ENCODE results near the gene POLR2J.
"Not testable (repeated sequence)": the region's sequence is repeated elsewhere in the genome, so short reads cannot be mapped to it uniquely, and the experiment has no call there.

The POLR2J gene

DNA sequence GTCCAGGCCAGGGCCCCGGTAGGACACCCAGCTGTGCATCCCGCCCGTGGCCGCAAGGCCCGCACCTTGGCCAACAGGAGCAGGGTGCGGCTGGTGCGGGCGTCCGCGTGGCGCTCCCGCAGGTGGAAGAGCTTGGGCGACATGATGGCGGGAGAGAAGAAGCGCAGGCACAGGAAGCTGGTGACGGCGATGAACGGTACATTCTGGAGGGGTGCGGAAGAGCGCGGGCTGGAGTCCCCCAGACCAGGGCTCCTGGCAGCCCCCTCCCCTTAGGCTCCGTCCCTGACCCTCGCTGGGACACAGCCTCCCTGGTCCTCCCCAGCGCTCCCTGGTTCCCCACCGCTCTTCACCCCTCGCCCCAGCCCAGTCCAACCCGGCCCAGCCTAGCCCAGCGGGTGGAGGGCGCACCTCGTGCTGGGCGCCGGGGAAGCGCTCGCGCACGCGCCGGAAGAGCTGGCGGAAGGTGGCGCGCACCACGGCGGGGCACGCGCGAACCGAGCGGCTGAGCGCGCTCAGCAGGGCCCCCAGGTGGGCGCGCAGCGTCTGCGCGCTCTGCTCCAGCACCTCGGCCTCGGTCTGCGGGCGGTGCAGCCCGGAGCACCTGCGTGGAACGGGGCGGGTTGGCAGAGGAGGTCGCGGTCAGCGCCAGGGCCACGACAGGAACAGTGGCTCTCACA lies 15.9 kb upstream of the POLR2J start:
- not testable (repeated sequence) for DNase-seq

DNA sequence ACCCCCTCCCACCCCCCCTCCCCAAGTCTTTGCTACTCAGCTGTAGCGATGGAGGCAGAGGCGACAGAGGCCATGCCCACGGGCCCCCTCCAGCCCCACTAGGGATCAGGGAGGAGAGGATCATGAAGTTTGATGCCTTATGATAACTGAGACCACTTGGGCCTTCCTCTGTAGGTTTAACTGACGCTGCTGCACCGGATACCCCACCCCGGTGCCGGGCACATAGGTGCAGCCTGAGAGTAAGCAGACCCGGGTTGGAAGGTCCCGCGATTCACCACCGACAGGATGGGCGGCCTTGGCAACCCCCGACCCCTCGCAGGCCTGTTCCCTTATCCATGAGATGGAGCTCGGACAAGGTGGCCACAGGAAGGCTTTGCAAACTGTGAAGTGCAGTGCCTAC lies 15.3 kb upstream of the POLR2J start:
- not testable (repeated sequence) for DNase-seq

DNA sequence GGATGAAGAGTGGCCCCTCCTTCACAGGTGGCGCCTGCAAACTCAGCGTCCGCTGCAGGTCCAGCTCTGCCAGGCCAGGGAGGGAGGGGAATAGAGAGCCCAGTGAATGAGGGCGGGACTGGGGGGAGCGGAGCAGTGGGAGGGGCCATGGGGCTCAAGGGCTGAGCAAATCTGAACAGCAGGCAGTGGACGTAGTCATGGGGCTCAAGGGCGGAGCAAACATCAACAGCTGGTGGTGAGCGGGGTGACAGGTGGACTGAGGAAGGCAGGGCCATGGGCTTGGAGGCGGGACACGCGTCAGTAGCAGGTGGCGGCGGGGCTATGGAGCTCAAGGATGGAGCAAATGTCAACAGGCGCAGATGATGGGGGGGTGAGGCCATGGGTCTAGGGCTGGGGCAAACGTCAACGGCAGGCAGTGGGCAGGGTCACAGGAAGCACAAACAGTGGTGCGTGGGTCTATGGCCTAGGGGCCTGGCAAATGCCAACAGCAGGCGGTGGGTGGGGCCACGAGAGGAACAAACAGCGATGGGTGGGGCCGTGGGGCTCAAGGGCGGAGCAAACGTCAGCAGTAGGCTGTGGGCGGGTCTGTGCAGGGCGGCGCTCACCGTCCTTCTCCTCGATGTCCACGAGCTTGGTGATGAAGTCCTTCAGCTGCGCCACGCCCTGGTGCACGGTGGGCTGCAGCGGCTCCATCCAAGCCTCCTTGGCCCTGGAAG lies 14.7 kb upstream of the POLR2J start:
- not testable (repeated sequence) for DNase-seq

DNA sequence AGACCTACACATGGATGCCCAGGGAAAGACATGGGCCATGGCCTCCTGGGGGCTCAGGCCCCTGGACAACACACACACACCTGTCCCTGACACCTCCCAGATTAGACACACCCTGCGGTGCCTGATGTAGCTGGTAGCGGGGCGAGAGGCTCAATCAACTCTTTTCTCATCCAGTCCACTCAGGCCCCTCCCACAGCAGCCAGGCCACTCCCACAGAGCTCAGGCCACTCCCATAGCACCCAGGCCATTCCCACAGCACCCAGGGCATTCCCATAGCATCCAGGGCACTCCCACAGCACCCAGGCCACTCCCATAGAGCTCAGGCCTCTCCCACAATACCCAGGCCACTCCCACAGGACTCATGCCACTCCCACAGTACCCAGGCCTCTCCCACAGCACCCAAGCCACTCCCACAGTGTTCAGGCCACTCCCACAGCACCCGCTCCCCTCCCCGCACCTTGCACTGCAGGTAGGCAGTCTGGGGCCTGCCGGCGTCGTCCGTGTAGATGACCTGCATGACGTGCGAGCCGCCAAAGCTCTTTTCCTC lies 11.9 kb upstream of the POLR2J start:
- not testable (repeated sequence) for DNase-seq

DNA sequence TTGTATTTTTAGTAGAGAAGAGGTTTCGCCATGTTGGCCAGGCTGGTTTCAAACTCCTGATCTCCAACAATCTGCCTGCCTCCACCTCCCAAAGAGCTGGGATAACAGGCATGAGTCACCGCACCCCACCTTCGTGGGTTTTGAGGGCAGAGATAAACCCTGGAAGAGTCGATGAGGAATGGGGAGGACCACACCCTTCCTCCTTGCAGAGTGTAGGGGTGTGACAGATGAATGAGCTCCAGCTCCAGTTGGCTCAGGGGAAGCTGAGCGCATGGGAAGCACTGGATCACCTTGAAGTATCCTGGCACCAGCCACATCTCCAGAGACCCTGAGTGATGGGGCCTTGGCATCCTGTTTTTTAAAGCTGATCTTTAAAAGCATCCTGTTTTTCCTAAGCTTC lies 5.6 kb upstream of the POLR2J start:
- DNase-seq, result not testable (repeated sequence)

DNA sequence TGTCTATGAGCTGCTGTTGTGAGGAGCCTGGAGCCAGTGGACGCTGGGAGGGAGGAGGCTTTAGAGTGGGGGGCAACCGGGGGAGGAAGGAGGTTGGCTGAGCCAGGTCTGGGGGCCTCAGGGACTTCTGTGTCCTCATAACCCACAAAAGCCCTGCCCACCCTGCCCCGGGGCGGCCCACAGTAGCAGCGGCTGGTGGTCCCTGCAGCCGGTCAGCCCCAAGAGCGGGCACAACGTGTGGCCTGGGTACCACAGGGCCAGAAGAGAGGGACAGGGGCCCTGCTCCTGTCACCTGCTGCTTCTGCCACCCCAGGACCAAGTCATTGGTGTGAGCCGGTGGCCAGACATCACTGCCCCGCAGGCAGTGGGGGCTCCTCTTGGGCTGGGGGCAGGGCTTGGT lies 3.2 kb upstream of the POLR2J start:
- DNase-seq, result not testable (repeated sequence)

DNA sequence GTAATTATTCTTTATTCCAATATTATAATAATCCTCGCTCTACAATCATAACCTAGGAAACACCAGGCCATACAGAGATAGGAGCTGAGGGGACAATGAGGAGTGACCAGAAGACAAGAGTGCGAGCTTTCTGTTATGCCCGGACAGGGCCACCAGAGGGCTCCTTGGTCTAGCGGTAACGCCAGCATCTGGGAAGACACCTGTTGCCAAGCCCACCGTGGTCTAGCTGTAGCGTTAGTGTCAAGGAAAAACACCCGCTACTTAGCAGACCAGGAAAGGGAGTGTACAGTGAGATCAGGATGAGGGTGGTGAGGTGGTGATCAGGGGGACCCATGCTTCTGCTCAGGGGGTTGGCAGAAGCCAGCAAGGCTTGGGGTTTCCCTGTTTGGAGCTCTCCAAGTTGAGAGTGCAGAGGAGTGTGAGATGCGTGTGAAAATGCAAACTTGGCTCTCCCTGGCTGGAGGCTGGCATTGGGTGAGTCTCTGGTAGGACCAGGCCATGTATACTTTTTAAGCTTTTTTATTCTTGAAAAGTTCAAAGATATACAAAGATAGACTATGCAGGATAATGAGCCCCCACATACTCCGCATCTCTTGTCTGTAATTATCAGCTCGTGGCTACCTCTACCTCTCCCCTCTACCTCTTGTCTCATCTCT lies 1.4 kb upstream of the POLR2J start:
- DNase-seq, result not testable (repeated sequence)

DNA sequence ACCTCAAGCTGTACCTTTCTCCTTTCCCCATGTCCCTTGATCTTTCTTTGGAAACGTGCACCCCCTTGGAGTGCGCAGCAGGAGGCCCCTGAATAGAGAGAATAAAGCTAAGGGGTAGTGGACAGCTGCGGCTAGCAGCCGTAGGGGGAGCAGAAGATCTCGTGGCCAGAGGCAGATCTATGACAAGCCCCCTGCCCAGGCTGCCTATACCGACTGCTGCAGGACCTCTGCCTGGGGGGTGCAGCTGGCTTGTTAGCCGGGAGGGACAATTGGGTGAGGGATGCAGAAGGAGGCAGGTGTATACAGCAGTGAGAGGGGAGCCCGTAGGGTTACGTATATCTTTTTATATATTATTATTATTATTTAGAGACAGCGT lies 475 bp upstream of the POLR2J start:
- DNase-seq, result not testable (repeated sequence)

DNA sequence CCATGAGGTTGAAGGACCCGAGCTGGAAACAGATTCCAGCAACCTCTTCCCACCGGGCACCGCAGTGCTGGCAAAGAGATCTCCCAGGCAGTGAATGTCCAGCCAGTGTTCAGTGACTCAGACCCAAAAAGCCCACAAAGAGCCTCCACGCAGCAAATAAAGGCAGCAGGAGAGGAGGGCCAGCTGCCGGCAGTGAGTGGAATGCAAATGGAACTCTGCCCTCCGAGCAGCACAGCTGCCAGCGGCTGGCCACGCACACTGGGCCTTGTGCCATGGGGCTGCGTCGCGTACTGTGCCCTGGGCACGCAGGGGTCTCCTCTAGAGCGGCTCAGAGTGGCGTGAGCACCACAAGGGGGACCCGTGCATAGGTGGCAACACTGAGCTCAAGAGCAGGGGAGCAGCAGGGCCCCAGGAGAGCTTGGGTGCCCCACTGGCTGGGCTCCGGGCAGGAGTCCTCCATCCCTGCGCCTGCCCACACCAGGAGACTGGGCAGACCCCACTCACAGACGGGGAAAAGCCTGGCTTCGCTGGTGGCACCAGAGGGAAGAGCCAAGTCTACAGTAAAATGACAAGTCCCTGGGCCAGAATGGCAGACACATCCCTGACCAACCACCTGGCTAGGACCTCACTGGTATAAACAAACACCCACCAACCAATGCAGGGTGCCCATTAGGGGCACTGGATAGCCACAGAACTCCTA lies 3.8 kb downstream of the POLR2J start:
- DNase-seq, result not testable (repeated sequence)

DNA sequence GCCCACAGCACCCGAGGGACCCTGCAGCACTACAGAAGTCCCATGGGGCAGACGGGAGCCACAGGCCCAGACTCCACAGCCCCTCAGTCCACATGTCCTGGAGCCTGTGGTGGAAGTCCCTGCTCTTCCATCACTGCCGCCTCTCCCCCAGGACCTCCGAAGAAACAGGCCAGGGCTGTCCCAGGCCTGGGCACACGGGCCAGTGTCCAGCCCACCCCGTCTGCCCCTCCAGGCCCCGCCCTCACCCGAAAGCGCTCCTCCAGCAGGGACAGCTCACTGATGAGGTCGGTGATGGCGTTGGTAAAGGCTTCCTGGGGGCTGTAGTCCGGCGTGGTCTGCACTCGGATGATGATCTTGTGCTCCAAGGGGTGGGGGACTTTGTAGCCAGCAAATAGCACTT lies 4.6 kb downstream of the POLR2J start:
- DNase-seq, result not testable (repeated sequence)

DNA sequence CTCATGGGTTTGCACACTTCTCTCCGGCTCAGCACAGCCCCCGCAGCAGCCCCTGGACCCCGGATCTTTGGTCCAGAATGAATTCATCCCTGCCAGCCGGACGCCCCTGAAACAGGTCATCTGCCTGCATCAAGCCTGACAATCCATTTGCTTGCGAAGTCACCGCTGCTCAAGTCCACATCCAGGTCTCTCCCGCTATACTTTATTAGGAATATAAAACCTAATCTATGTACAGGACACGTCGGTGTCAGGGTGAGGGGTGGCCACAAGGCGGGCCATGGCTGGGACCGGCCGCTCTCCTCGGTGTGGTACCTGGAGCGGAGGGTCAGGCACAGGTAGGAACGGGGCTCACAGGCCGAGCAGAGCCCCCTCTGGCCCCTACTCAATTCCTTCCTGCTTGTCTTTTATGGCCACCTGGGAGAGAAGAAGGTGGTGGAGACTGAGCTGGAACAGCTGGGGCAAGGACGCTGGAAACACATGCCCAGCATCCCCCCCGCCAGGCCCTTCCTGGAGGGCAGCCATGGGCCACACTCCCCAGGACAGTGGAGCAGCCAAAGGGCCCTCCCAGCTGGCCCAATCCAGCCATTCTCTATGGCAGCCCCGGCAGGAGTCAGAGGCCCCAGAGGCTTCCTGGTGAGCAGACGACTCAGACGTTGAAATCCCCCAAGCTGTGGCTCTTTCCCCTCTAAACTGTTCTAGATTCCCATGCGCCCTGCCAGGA lies 5.3 kb downstream of the POLR2J start:
- no peak for DNase-seq

DNA sequence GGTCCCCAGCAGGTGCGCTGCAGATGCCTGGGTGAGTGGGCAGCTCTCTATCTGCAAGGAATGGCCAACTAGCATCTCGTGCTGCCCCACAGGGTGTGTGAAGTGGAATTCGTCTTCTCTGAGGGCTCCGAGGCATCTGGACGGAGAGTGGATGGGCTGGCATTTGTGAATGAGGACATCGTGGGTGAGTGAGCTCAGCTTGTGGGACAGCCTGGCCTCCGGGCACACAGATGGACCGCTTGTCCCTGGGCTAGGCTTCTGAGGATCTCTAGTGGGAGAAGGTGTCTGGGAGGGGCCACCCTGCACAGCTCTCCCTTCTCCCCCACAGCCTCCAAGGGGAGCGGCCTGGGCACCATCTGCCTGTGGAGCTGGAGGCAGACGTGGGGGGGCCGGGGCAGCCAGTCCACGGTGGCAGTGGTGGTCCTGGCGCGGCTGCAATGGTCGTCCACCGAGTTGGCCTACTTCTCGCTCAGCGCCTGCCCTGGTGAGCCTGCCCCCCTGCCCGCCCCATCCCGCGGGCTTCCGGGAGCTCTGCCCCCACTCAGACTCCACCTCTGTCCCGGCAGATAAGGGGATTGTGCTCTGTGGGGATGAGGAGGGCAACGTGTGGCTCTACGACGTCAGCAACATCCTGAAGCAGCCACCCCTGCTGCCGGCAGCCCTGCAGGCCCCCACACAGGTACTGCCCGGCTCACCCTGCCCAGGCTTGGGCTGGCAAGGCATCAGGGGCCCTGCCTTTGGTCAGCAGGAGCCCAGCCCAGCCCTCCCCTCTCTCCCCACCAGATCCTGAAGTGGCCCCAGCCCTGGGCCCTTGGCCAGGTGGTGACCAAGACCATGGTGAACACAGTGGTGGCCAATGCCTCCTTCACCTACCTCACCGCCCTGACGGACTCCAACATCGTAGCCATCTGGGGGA lies 6.3 kb downstream of the POLR2J start:
- no peak for DNase-seq

DNA sequence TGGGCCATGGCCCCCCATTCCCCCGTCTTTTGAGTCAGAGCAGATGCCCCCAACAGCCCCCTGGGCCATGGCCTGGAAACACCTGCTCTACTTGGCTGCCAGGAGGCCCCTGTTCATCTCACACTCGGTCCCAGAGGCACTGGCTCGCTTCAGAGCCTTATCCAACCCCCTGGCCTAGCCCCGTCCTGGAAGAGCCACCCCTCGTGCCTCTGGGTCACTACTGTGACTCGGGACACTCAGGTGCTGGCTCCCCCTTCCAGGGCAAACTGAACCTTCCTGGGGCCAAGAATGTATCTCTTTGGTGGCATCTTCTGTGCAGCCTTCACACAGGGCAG lies 7.0 kb downstream of the POLR2J start:
- no peak for DNase-seq

DNA sequence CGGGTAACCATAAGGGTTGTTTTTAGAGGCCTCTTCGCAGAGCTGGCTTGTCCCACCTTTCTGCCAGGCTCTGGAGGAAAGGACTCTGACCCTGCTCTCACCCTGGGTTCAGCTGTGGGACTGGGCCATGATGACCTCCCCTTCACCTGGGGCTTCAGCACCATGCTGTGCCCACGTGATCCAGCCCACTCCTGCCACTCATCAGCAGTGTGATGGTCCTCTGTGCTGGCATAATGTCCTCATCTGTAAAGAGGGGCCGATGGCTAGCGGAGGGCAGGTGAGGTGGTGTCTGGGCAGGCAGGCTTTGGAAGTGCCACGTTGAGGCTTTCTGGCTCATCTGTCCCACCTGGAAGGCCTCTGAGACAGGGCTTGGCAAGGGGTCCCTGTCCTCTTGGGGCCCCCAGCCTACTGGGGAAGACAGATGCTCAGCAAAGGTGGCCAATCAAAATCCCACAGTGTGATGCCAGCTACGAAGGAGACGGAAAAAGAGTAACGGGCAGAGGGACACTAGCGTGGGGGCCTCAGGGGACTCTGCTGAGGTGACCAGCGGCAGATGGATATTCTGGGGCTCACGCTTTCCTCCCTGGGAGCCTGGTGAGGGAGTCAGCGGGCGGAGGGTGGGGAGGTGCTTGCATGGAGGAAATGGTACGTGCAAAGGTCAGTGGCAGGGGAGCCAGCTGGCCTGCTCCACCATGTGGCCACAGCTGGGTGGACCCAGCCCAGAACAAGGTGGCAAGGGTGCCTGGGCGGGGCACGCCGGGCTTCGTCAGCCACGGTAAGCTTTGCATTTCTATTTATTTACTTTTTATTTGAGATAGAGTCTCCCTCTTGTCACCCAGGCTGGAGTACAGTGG lies 8.5 kb downstream of the POLR2J start:
- DNase-seq, result no peak

DNA sequence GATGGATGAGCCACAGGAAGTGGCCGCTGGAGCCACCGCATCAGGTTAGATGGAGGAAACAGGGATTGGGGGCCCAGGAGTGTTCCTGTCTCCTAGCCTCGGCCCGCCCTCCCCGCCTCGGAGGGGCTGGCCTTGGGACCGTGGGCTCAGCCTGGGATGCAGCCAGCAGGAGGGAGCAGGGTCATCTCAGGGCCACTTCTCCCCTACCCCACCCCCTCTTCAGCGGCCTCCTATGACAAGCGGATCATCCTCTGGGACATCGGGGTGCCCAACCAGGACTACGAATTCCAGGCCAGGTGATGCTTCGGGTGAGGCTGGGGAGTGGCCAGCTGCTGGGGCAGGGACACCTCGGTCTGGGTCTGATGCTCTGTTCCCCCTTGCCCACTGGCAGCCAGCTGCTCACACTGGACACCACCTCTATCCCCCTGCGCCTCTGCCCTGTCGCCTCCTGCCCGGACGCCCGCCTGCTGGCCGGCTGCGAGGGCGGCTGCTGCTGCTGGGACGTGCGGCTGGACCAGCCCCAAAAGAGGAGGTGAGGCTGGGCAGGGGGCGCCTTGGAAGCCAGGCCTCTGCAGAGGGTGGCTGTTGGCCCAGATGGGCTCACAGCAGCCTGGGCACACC lies 9.3 kb downstream of the POLR2J start:
- DNase-seq, result no peak

DNA sequence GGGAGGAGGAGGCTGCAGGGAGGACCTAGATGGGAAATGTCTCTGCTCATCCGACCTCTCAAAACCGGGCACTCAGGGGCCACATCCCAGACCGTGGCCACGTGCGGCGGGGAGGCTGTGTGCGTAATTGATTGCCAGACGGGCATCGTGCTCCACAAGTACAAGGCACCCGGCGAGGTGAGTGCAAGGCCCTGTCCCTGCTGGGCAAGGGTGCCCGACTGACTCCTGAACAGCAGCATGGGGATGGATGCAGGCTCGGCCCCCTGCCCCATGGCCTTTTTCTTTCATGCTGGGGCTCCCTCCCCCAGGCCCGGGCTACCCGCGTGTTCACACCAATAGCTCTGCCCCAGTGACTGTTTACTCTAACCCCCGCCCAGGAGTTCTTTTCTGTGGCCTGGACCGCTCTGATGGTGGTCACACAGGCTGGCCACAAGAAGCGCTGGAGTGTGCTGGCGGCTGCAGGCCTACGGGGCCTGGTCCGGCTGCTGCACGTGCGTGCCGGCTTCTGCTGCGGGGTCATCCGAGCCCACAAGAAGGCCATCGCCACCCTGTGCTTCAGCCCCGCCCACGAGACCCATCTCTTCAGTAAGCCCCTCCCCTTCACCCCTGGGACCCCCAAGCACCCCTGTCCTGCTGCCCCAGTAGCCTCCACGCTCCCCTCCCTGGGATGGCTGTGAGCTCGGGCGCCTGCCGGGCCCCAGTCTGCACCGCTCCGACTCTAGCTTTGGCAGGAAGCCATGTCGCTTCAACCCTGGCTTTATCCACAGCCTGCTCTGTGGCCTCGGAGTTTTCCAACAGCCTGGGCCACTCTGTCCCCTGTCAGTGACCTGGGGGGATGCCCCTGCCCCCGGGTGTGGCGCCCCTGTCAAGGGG lies 10.0 kb downstream of the POLR2J start:
- no peak for DNase-seq

DNA sequence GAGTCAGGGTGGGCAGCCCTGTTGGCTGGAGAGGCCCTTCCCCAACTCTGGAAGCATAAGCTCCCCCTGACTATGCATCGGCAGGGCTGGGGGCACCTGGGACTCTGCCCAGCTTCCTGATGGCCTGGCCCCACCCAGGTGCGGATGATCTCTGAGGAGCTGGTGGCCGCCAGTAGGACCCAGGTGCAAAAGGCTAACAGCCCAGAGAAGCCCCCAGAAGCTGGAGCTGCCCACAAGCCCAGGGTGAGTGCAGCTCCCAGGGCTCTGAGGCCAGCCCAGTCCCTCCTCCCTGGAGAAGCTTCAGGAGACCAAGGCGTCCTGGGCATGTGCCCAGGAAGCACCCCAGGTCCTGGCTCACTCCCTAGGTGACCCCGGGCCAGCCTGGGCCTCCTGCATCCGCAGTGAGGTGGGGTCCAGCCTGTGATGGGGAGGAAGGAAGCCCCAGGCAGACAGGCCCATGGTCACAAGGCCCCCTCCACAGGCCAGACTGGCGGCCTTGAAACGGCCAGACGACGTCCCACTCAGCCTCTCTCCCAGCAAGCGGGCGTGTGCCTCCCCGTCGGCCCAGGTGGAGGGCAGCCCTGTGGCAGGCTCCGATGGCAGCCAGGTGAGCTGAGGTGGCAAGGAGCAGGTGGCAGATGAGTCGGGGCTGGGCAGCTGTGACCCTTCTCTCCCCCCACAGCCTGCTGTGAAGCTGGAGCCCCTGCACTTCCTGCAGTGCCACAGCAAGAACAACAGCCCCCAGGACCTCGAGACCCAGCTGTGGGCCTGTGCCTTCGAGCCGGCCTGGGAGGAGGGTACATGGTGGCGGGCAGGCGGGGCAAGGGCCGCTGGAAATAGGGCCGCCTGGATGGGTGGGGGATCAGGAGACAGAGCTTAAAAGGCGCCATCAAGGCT lies 10.9 kb downstream of the POLR2J start:
- DNase-seq, result no peak

DNA sequence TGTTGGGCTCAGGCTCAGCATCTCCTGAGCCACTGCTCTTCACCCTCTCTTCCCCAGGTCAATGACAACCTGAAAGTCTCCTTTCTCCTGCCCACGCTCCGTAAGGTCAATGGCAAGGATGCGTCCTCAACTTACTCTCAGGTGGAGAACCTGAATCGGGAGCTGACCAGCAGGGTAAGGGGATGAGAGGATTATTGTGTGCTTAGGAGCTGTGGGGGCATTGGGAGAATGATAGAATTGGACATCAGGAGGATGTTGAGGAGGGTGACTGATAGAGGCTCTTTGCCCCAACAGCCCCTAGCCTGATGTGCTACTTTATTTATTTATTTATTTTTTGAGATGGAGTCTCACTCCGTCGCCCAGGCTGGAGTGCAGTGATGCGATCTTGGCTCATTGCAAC lies 12.6 kb downstream of the POLR2J start:
- no peak for DNase-seq

Data from effector CD4-positive, alpha-beta T cell (primary cell).